HT-29 (cell line): ENCODE results near the gene PRKAG2. TPM values are rescaled to one million over a fixed set of nuclear protein-coding genes. Genes with fewer than 3 reads are reported as not detected.

Experiments used
- DNase-seq: peaks from one replicate; pipeline ENCODE4 v3.0.0-alpha.2; 2015; ENCODE audit warnings: low spot score
- total RNA-seq: library from RNA; depleted of rRNA; stranded (reverse); fragments of >200 nt; shearing (Covaris generic); gene quantifications from 2 replicates; pipeline ENCODE4 v1.2.3, GENCODE V29; 2014

PRKAG2 gene
- total RNA-seq, 1 experiment from 2014 or later, result 5.4 TPM

- no peak for DNase-seq
Observed at GRCh38 chr7:151770232-151770631, 106.7 kb downstream of the PRKAG2 start.

GRCh38 chr7:151769188-151769821 is 107.6 kb downstream of the PRKAG2 start:
- no peak for DNase-seq

- no peak for DNase-seq
Observed at GRCh38 chr7:151768805-151769187, 108.1 kb downstream of the PRKAG2 start.

GRCh38 chr7:151767557-151767956 is 109.4 kb downstream of the PRKAG2 start:
- DNase-seq, result no peak

- no peak for DNase-seq
Observed at GRCh38 chr7:151764056-151764920, 112.6 kb downstream of the PRKAG2 start.

- no peak for DNase-seq
Observed at GRCh38 chr7:151763420-151763984, 113.4 kb downstream of the PRKAG2 start.

GRCh38 chr7:151762583-151763245 is 114.2 kb downstream of the PRKAG2 start:
- DNase-seq, result no peak

DNA sequence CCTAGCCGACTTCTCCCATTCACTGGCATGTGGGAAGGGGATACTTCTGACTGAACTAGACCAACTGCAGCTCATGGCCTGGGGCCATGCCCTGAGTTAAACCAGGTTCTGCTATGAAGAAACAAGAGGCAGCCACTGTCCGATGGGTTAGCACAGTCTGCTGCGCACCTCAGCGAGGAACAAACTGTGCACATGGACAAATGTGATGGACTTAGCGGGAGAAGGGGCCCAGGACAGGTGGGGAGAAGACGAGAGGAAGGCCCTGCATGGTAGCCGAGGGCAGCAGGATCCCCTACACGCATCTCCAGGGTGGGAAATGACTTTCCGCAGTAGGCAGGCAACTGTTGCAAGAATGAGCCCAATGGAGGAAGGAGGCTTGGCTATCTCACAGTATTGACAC is 115.0 kb downstream of the PRKAG2 start:
- DNase-seq, result no peak

GRCh38 chr7:151761231-151761630 is 115.7 kb downstream of the PRKAG2 start:
- peak; percentile 65 for DNase-seq

DNA sequence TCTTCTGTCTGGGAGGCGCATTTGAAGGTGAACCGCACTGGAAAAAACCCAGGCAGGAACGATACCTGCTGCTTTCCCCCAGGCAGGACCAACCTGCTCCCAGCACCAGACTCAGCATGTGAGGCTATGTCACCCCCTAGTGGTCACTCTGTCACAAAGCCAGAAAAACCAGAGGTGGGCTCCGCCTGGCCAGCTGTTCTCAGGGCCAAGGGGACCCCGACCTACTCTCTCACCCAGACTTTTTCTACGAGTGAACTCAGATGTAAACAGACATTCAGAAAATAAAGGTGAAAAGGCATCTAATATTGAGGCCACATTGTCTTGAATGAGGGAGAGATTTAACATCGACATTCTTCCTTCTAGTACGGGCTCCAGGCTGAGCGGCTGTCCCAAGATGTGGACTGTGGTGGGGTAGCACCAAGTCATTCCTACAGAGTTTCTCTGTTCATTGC is 117.3 kb downstream of the PRKAG2 start:
- peak; percentile 89 for DNase-seq

DNA sequence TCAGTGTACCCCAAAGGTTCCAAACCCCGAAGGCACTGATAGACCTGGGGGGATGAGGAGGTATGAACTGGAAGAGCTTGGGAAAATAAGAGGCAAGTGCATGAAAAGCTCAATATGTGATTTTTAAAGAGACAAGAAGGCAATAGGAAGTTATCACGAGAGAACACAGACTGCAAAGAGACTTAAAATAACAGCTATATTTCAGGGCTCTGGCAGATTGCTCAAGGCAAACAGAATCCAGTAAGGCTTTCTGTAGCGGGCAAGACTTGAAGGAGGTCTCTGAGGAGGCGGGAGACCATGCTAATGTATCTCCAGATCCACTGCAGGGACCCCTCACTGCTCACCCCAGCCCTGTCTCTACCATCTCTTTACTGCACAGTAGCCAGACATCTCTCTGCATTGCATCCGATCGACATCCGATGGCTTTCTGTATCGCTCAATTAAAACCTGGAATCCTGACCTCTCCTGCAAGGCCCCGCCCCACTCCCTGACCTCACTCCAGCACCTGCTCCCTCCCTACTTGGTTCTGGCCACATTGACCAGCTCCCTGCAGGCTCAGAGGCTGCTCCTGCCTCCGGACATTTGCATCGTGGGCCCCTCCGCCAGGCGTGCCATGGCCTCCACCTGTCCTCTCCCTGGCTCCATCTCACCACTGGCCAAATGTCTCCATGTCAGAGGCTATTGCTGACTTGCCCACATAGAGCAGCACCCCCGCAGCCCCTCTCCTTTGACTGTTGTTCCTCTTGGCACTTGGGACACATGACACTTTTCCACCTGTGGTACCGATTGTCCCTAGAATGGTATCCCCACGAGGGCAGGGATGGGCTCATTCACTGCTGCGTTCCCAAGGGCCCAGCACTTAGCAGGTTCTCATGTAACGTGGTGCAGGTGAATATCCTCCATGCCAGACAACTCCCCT is 118.0 kb downstream of the PRKAG2 start:
- no peak for DNase-seq

- DNase-seq, result no peak
Observed at GRCh38 chr7:151757274-151757673, 119.6 kb downstream of the PRKAG2 start.

DNA sequence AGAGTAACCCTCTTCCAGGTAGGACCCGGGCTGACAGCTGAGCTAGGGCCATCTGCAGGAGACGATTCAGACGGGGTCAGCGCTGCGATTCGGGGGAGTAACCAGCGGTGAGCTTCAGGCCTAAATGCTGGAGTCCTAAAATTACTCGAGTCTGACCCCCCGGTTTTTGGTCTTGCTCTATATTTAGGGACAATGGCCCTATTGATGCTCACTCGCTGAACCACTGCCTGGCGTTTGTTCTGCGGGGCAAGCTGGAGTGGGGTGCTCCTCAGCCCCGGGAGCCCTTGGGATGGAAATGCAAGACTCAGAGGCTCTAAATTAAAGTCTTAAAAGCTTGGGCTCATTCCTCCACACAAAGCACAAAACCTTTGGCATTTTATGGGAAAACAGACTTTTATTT is 120.0 kb downstream of the PRKAG2 start:
- DNase-seq, result no peak

DNA sequence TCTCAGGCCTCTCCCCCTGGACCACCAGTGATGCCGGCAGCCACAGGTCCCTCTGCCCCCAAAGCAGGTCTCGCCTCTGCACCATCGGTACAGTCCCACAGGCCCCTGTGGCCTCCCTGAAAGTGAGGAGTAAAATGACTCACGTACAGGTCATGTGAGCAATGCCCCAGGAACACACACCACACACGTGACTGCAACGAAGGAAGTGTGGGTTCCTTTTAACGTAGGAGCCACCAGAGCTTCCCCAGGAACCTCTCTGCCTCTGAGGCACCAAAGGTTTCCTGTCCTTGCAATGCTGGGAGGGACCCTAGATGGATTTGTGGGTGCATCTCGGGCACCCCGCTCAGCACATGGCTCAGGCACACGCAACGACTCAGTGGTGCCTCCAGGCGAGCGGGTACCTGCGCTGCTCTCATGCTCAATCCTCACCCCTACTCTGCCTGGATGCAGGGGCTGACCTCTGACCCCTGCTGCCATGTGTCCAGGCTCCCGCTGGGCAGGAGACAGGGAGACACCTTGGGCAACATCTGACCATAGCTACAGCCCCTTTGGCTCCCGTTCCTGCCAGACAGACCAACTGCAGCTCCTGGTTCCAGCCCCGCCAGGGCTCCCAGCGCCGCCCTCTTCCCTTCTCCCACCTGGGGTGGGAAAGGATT is 120.7 kb downstream of the PRKAG2 start:
- no peak for DNase-seq

GRCh38 chr7:151755131-151755801 is 121.6 kb downstream of the PRKAG2 start:
- DNase-seq, result no peak

- DNase-seq, result no peak
Observed at GRCh38 chr7:151754688-151755130, 122.2 kb downstream of the PRKAG2 start.

DNA sequence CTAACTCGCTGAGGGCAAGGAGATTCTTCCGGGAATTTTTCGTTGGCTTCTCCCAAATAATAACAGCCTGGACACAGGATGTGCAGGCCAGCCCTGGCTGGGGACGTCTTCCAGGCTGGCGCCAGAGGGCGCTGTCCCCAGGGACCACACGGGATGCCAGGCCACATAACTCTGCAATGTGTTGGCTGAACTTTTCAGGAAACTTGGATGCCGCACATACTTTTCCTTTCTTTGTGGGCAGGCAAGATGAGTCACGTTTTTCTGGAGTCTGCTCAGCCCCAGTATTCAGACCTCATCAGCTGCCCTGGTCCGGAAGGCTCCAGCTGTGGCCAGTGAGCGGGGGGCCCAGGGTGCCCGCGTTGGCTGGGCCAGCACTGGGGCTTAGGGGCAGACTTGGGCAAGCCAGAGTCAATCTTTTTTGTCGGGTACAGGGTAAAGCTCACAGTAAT is 122.7 kb downstream of the PRKAG2 start:
- DNase-seq, result peak; percentile 96

GRCh38 chr7:151752816-151753595 is 123.9 kb downstream of the PRKAG2 start:
- no peak for DNase-seq

- DNase-seq, result no peak
Observed at GRCh38 chr7:151752037-151752436, 124.9 kb downstream of the PRKAG2 start.
